ENCODE data around the gene GDF10.

Gene GDF10

DNA sequence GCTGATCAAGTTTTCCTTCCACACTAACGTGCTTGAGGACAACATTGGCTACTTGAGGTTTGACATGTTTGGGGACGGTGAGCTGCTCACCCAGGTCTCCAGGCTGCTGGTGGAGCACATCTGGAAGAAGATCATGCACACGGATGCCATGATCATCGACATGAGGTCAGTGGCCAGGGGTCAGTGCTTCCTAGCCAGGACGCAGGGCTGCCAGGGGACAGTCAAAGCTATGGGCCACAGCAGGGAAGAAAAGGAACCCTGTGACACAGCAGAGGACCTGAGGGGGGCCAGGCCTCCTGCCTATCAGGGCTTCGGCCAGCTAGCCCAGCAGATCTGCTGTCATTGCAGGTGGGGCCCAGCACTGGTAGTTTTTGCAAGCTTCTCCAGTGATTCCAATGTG is 53.4 kb downstream of the GDF10 start:
- DNase-seq (ENCODE audit: low spot score), result no peak

- no peak for DNase-seq (ENCODE audit: low spot score)
These were observed 54.2 kb downstream of the GDF10 start for GRCh38 chr10:47354165-47354564.

GRCh38 chr10:47354900-47355299 is 54.9 kb downstream of the GDF10 start:
- DNase-seq (ENCODE audit: low spot score), result no peak

DNA sequence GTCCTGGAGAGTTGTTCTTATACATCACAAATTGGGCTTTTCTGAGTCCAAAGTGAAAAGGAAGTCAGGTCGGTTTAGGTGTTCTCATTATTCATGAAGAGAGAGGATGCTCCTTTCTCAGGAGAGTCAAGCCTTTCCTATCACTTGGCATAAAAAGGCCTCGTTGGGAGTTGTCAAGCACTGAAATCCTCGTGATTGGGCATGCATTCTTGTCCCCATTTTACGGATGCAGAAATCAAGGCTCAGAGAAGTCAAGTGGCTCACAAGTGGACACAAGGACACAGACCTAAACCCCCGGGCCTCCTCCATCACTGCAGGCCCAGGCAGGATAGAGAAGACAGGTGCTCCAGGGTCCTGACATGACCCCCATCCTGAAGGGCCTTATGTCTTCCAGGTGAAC is 56.7 kb downstream of the GDF10 start:
- no peak for DNase-seq (ENCODE audit: low spot score)

DNA sequence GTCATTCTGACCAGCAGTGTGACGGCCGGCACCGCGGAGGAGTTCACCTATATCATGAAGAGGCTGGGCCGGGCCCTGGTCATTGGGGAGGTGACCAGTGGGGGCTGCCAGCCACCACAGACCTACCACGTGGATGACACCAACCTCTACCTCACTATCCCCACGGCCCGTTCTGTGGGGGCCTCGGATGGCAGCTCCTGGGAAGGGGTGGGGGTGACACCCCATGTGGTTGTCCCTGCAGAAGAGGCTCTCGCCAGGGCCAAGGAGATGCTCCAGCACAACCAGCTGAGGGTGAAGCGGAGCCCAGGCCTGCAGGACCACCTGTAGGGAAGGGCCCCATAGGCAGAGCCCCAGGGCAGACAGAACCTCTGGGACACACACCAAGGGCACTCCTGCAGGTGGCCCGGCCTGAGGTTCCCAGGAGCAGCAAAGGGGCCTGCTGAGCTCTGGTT is 57.2 kb downstream of the GDF10 start:
- DNase-seq (ENCODE audit: low spot score), result no peak

GRCh38 chr10:47357911-47358310 is 57.9 kb downstream of the GDF10 start:
- no peak for DNase-seq (ENCODE audit: low spot score)

GRCh38 chr10:47358457-47358856 is 58.5 kb downstream of the GDF10 start:
- DNase-seq (ENCODE audit: low spot score), result no peak

DNA sequence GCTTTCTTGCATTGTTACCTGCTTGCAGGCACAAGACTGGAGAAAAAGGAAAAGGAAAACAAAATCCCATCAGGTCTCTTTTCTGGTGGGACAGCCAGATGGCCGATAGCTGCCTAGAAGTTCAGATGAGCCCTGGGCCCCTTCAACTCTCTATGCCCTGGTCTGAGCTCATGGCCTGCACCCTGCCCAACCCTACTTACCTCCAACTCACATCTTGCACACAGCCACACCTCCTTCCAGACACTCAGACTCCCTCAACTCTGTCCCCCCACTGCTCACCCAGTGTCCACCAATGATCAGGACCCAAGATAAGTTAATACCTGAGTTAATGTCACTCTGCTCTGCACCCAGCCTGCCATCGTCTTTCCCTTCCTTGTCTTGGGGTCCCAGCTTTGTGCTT is 59.1 kb downstream of the GDF10 start:
- DNase-seq (ENCODE audit: low spot score), result no peak

DNA sequence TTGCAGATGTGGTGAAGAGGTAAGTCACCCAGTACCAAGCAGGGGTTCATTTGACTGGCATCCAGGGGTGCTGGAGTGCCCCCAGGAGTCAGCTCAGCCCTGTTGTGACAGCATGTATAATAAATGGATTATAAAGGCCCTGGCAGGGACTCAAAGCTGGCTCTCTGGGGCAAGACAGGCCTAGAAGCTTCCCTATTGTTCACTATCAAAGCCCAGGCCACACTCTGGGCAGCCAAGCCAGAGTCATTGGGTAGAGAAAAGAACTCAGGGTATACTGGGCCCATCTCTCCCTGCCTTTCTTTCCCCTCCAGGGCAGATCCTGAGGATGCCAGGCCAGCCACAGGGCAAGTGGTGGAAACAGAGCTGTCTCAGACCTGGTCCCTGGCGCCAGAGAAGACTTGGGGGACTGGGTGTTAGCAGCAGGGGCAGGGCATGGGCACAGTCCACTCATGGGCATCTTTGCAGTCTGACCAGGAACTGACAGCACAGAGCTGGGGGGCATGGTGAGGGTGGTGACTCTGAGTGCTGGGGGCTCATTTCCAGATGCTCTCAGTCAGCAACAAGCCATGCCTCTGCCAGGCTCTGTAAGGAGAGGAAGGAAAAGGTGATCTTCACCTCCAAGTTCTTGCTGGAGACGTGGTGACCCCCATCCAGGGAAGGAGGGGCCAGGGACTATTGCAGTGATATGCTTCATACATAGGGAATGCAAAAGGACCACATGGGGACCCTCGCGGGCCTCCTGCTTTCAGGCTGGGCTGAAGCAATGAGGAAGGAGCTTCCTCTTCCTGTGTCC is 59.8 kb downstream of the GDF10 start:
- DNase-seq (ENCODE audit: low spot score), result no peak

GRCh38 chr10:47360419-47361040 is 60.5 kb downstream of the GDF10 start:
- no peak for DNase-seq (ENCODE audit: low spot score)

DNA sequence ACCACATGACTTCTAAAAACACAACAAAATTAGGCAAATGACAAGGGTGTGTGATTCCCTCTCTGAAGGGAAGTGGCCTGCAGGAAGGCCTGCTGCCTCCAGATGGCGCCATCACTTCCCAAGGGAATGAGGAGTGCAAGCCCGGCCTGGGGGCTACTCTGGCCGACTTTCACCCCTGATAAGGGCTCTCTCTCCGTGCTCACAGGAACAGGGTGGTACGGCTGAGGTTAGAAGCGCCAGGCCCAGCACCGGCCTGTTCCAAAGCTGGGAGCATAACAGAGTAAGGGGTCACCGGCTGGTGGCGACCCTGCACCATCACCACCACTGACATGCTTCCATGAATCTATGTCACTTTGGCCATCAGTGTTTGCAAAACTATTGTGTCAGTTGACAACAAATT is 61.3 kb downstream of the GDF10 start:
- DNase-seq (ENCODE audit: low spot score), result peak; percentile 75

DNA sequence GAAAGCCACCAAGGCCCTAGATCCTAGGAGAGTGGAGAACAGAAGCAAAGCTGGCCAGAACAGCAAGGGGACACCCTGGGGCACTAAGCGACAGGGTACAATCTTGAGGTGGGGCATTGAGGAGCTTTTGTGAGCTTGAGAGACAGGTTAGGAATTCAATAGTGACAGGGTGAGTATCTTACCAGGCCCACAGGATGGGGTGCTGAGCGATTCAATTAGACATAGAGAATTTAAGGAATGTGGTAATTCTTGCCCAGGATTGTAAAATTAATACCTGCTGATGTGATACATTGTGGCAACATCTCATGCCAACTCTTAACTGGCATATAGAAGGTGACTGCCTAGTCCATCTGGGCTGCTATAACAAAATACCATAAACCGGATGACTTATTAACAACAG is 62.2 kb downstream of the GDF10 start:
- DNase-seq (ENCODE audit: low spot score), result no peak

All from ecto neural progenitor cell (in vitro differentiated cells).